LNCaP clone FGC (cell line): ENCODE results near the gene PPARG.

Experiments used
- DNase-seq: peaks from one replicate; pipeline ENCODE4 v3.0.0-alpha.2; 2011; ENCODE audit warnings: low read depth
- H3K4me3 ChIP-seq: 2 replicates; pipeline ENCODE4 v1.5.1; 2011; ENCODE audit warnings: mild to moderate bottlenecking, low read depth, low read length, control low read depth
- TF ChIP-seq, protein P1 (sequence below): IDR thresholded peaks from 2 replicates; pipeline ENCODE4 v1.5.1; 2012; ENCODE audit warnings: mild to moderate bottlenecking; ENCODE audit not compliant: control insufficient read depth, insufficient read depth; ENCODE audit errors: extremely low read depth

PPARG gene

DNA sequence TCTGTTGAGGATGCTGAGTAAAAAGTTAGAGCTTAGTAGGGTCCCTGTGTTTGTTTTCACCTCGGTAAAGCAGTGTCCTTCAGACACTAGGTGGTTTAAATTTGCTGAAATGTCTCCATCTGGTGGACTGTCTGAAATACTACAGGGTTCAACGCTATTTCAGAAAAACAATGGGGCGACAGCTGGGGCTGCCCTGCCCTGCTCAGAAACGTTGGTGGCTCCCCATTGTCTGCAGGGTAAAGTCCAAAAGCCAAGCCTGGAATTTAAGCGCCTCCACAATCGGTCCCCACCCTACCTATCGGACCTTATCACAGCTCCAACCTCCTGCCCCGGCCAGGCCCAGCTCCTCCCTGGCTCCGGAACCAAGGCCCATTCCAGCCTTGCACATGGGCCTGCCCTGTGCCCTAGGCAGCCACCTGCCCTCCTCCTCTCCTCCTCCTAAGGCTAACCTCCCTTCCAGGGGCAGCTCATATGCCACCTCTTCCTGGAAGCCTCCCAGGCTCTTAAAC lies 191.1 kb downstream of the PPARG start:
- no peak for DNase-seq
- TF ChIP-seq, protein P1, sequence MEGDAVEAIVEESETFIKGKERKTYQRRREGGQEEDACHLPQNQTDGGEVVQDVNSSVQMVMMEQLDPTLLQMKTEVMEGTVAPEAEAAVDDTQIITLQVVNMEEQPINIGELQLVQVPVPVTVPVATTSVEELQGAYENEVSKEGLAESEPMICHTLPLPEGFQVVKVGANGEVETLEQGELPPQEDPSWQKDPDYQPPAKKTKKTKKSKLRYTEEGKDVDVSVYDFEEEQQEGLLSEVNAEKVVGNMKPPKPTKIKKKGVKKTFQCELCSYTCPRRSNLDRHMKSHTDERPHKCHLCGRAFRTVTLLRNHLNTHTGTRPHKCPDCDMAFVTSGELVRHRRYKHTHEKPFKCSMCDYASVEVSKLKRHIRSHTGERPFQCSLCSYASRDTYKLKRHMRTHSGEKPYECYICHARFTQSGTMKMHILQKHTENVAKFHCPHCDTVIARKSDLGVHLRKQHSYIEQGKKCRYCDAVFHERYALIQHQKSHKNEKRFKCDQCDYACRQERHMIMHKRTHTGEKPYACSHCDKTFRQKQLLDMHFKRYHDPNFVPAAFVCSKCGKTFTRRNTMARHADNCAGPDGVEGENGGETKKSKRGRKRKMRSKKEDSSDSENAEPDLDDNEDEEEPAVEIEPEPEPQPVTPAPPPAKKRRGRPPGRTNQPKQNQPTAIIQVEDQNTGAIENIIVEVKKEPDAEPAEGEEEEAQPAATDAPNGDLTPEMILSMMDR = peak; percentile 66
- H3K4me3 ChIP-seq = no peak overlapping the region

- H3K4me3 ChIP-seq = peak overlapping the region; percentile 71
- no peak for DNase-seq
- TF ChIP-seq, protein P1 = no peak
Measured at GRCh38 chr3:12483410-12483809, 194.5 kb downstream of the PPARG start.

DNA sequence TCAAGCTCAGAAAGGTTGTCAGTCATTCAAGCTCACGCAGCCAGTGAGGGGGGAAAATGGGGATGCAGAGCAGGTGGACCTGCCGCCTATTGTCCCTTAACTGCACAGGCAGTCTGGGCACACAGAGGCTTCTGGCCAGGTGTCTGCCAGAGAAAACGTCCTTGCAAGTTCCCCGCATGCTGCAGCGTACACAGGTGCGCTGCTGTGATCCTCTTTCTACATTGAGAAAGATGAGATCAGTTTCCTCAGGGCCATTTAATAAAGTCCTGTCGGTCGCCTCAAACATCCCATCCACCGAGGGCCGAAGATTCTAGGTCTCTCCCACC lies 195.0 kb downstream of the PPARG start:
- TF ChIP-seq, protein P1 = no peak
- peak overlapping the region; percentile 71 for H3K4me3 ChIP-seq
- DNase-seq = no peak
